CD14-positive monocyte (primary cell): ENCODE measurements around the gene ADAMTS7. TPM values are rescaled to one million over a fixed set of nuclear protein-coding genes. Genes with fewer than 3 reads are reported as not detected.
"Not testable (repeated sequence)": the region's sequence is repeated elsewhere in the genome, so short reads cannot be mapped to it uniquely, and the experiment has no call there.

ENCODE experiments used
- DNase-seq, 3 donors: peaks; one replicate each; pipeline ENCODE4 v3.0.0-alpha.2; 2011 to 2022
- H2AFZ ChIP-seq: 2 replicates; pipeline ENCODE4 v1.6.0; 2012; ENCODE audit warnings: mild to moderate bottlenecking, low read depth, low read length, inconsistent platforms; ENCODE audit not compliant: insufficient read depth, poor library complexity, severe bottlenecking
- H3K27ac ChIP-seq, 2 donors: 1 replicate in 1 of 2; 2 replicates in 1 of 2; pipeline ENCODE4 v1.5.1; 2012 to 2013; ENCODE audit warnings: low read length in 2 of 2, control low read depth in 1 of 2, inconsistent platforms in 1 of 2, low read depth in 1 of 2, mild to moderate bottlenecking in 1 of 2
- H3K27me3 ChIP-seq, 2 donors: one replicate each; pipeline versions ENCODE4 v1.6.0 to v1.6.1; 2011 to 2013; ENCODE audit warnings: low read length in 2 of 2; ENCODE audit not compliant: control insufficient read depth in 2 of 2, insufficient read depth in 2 of 2
- H3K36me3 ChIP-seq, 2 donors: replicated peaks in 1 of 2; 1 replicate in 1 of 2; 2 replicates in 1 of 2; pipeline versions ENCODE4 v1.5.1 to v1.6.1; 2012 to 2013; ENCODE audit warnings: low read length in 2 of 2, control low read depth in 1 of 2, inconsistent platforms in 1 of 2, mild to moderate bottlenecking in 1 of 2; ENCODE audit not compliant: insufficient read depth in 2 of 2, control insufficient read depth in 1 of 2
- H3K4me1 ChIP-seq, 2 donors: 1 replicate in 1 of 2; 2 replicates in 1 of 2; pipeline versions ENCODE4 v1.5.1 to v1.6.1; 2012 to 2013; ENCODE audit warnings: low read length in 2 of 2, control low read depth in 1 of 2, inconsistent platforms in 1 of 2, mild to moderate bottlenecking in 1 of 2, moderate library complexity in 1 of 2; ENCODE audit not compliant: insufficient read depth in 2 of 2, control insufficient read depth in 1 of 2
- H3K4me2 ChIP-seq: replicated peaks from 2 replicates; pipeline ENCODE3; 2012; ENCODE audit warnings: low read length, moderate library complexity, mild to moderate bottlenecking; ENCODE audit not compliant: poor library complexity, severe bottlenecking; ENCODE audit errors: extremely low read depth
- H3K4me3 ChIP-seq, 3 experiments: fragments of 200-600 bp in 1 of 3; sonication (generic) in 1 of 3; replicated peaks in 1 of 3; 1 replicate in 2 of 3; 2 replicates in 1 of 3; pipeline ENCODE4 v1.5.1; 2011 to 2013; ENCODE audit warnings: low read length in 3 of 3, mild to moderate bottlenecking in 3 of 3, control low read depth in 2 of 3, low read depth in 2 of 3, inconsistent platforms in 1 of 3, moderate library complexity in 1 of 3
- H3K79me2 ChIP-seq: 2 replicates; pipeline ENCODE4 v1.6.0; 2012; ENCODE audit warnings: mild to moderate bottlenecking, control low read depth, inconsistent platforms, low read length, moderate library complexity; ENCODE audit not compliant: insufficient read depth
- H3K9ac ChIP-seq: 2 replicates; pipeline ENCODE4 v1.6.0; 2017; ENCODE audit warnings: low read length, mild to moderate bottlenecking; ENCODE audit not compliant: insufficient read depth, poor library complexity, severe bottlenecking
- H3K9me3 ChIP-seq, 2 donors: replicated peaks in 1 of 2; 1 replicate in 1 of 2; 2 replicates in 1 of 2; pipeline versions ENCODE4 v1.5.1 to v1.6.1; 2012 to 2013; ENCODE audit warnings: low read length in 2 of 2, control low read depth in 1 of 2; ENCODE audit not compliant: control insufficient read depth in 1 of 2, insufficient read depth in 1 of 2
- H4K20me1 ChIP-seq: 2 replicates; pipeline ENCODE4 v1.6.0; 2012; ENCODE audit warnings: mild to moderate bottlenecking, low read length, control low read depth, moderate library complexity; ENCODE audit not compliant: insufficient read depth
- H3K27ac Mint-ChIP-seq, 7 donors: one replicate each; pipeline ENCODE4 v1.8.0; 2020; ENCODE audit warnings: mild to moderate bottlenecking in 7 of 7, mixed read lengths in 7 of 7, moderate library complexity in 6 of 7, inconsistent platforms in 2 of 7
- H3K27me3 Mint-ChIP-seq, 3 donors: one replicate each; pipeline ENCODE4 v1.8.0; 2021 to 2022; ENCODE audit warnings: low read depth in 3 of 3, mild to moderate bottlenecking in 3 of 3, mixed read lengths in 3 of 3, moderate library complexity in 3 of 3, inconsistent platforms in 1 of 3
- H3K36me3 Mint-ChIP-seq, 2 donors: one replicate each; pipeline ENCODE4 v1.8.0; 2020; ENCODE audit warnings: mixed read lengths in 2 of 2, inconsistent platforms in 1 of 2, mild to moderate bottlenecking in 1 of 2
- H3K4me1 Mint-ChIP-seq: one replicate; pipeline ENCODE4 v1.8.0; 2020; ENCODE audit warnings: mild to moderate bottlenecking, mixed read lengths
- H3K4me3 Mint-ChIP-seq, 2 donors: one replicate each; pipeline ENCODE4 v1.8.0; 2020; ENCODE audit warnings: mild to moderate bottlenecking in 2 of 2, mixed read lengths in 2 of 2, moderate library complexity in 1 of 2
- H3K9me3 Mint-ChIP-seq, 7 donors: one replicate each; pipeline ENCODE4 v1.8.0; 2020 to 2022; ENCODE audit warnings: mixed read lengths in 7 of 7, mild to moderate bottlenecking in 6 of 7, moderate library complexity in 6 of 7, inconsistent platforms in 2 of 7
- WGBS: methylation state at CpG from one replicate; pipeline ENCODE4 v1.1.5; 2013; ENCODE audit warnings: missing lambda C conversion rate; ENCODE audit not compliant: insufficient coverage; 5-methylcytosine and 5-hydroxymethylcytosine counted together
- intact Hi-C, 2 donors: fragments of 100-400 bp; cut with micrococcal nuclease; formaldehyde crosslinking; loops; one replicate each; pipeline versions ENCODE4 v1.15.0 to v1.15.1; 2023
- polyA plus RNA-seq, 3 donors: library from polyadenylated mRNA; depleted of rRNA in 1 of 3; unstranded in 2 of 3; stranded (reverse) in 1 of 3; fragments of 300-500 nt in 2 of 3; fragments of >200 nt in 1 of 3; fragmentation: Illumina TruSeq in 2 of 3; gene quantifications; 1 replicate in 2 of 3; 2 replicates in 1 of 3; pipeline ENCODE4 v1.2.3, GENCODE V29; 2012 to 2021
- TF ChIP-seq, protein P1 (sequence below): fragments of 200-600 bp; IDR thresholded peaks from one replicate; pipeline ENCODE4 v1.8.0; 2022; ENCODE audit warnings: antibody characterized with exemption, mild to moderate bottlenecking

ADAMTS7 gene
- polyA plus RNA-seq, 3 donors = not detected

DNA sequence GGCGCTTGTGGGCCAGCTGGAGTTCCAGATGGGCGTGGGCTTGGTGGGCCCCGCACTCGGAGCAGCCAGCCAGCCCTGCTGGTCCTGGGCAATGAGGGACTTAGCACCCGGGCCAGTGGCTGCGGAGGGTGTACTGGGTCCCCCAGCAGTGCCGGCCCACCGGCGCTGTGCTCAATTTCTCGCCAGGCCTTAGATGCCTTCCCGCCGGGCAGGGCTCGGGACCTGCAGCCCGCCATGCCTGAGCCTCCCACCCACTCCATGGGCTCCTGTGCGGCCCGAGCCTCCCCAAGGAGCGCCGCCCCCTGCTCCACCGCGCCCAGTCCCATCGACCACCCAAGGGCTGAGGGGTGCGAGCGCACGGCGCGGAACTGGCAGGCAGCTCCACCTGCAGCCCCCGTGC is 35.6 kb upstream of the ADAMTS7 start:
- not testable (repeated sequence) for H3K27me3 ChIP-seq

GRCh38 chr15:78842519-78842918 is 31.3 kb upstream of the ADAMTS7 start:
- H3K9me3 Mint-ChIP-seq = peaks cover 0 to 2% (median 0%) of the 10 kb centered on the region in 7 donors

More for the DNA sequence above, 35.6 kb upstream of the ADAMTS7 start:
- H3K4me3 ChIP-seq, DNase-seq, H3K36me3 Mint-ChIP-seq, H3K4me1 Mint-ChIP-seq, H3K9ac ChIP-seq, H3K4me3 Mint-ChIP-seq, H3K4me2 ChIP-seq, H3K27me3 Mint-ChIP-seq, H3K27ac Mint-ChIP-seq, H3K9me3 Mint-ChIP-seq, H3K79me2 ChIP-seq, H4K20me1 ChIP-seq, H3K4me1 ChIP-seq, intact Hi-C loops, H2AFZ ChIP-seq, H3K9me3 ChIP-seq, H3K27ac ChIP-seq, H3K36me3 ChIP-seq: not testable (repeated sequence)
- 96% methylated on average over 5 of the region's 27 CpGs for WGBS

More at GRCh38 chr15:78842519-78842918, 31.3 kb upstream of the ADAMTS7 start:
- DNase-seq = no peak
- Histone ChIP-seq H3K4me3 (no peak overlapping the region), H3K9me3 (no peaks in the 10 kb centered on the region), H4K20me1 (no peaks in the 10 kb centered on the region), H3K9ac (no peak overlapping the region), H3K79me2 (no peaks in the 10 kb centered on the region), H3K4me2 (no peak overlapping the region), H3K36me3 (no peaks in the 10 kb centered on the region), H3K4me1 (no peaks in the 10 kb centered on the region), H2AFZ (no peak overlapping the region), H3K27me3 (no peaks in the 10 kb centered on the region), H3K27ac (no peak overlapping the region)
- no peak overlapping the region for H3K27ac Mint-ChIP-seq
- TF ChIP-seq, protein P1, sequence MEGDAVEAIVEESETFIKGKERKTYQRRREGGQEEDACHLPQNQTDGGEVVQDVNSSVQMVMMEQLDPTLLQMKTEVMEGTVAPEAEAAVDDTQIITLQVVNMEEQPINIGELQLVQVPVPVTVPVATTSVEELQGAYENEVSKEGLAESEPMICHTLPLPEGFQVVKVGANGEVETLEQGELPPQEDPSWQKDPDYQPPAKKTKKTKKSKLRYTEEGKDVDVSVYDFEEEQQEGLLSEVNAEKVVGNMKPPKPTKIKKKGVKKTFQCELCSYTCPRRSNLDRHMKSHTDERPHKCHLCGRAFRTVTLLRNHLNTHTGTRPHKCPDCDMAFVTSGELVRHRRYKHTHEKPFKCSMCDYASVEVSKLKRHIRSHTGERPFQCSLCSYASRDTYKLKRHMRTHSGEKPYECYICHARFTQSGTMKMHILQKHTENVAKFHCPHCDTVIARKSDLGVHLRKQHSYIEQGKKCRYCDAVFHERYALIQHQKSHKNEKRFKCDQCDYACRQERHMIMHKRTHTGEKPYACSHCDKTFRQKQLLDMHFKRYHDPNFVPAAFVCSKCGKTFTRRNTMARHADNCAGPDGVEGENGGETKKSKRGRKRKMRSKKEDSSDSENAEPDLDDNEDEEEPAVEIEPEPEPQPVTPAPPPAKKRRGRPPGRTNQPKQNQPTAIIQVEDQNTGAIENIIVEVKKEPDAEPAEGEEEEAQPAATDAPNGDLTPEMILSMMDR = no peak
- WGBS = 100% methylated on average over 2 of the region's 3 CpGs
- no peaks in the 10 kb centered on the region for H3K4me1 Mint-ChIP-seq
- H3K4me3 Mint-ChIP-seq = no peak overlapping the region
- no peaks in the 10 kb centered on the region for H3K36me3 Mint-ChIP-seq
- intact Hi-C loops = no loop called here
- peaks cover 0 to 13% (median 7%) of the 10 kb centered on the region in 3 donors for H3K27me3 Mint-ChIP-seq
